Neuronal stem cell (in vitro differentiated cells): Measurements from ENCODE around the gene PDE6H.

Experiments
- DNase-seq: peaks from one replicate; pipeline ENCODE4 v3.0.0-alpha.2; 2013; ENCODE audit warnings: low spot score
- H2AFZ ChIP-seq: one replicate; pipeline ENCODE4 v1.6.1; 2013; ENCODE audit warnings: mild to moderate bottlenecking, low read length, inconsistent platforms
- H2AK5ac ChIP-seq: 2 replicates; pipeline ENCODE4 v1.6.1; 2013; ENCODE audit warnings: low read depth, mild to moderate bottlenecking, inconsistent platforms, low read length, moderate library complexity, mixed read lengths
- H2BK120ac ChIP-seq: 2 replicates; pipeline ENCODE4 v1.6.1; 2013; ENCODE audit warnings: low read depth, mild to moderate bottlenecking, inconsistent platforms, low read length, moderate library complexity, mixed read lengths
- H2BK12ac ChIP-seq: one replicate; pipeline ENCODE4 v1.6.1; 2013; ENCODE audit warnings: low read length, inconsistent platforms
- H2BK15ac ChIP-seq: 2 replicates; pipeline ENCODE4 v1.6.1; 2013; ENCODE audit warnings: mild to moderate bottlenecking, low read length, inconsistent platforms, mixed read lengths
- H2BK5ac ChIP-seq: one replicate; pipeline ENCODE4 v1.6.1; 2013; ENCODE audit warnings: inconsistent platforms, mild to moderate bottlenecking, low read length, moderate library complexity
- H3K14ac ChIP-seq: one replicate; pipeline ENCODE4 v1.6.1; 2013; ENCODE audit warnings: low read length, inconsistent platforms
- H3K18ac ChIP-seq: 2 replicates; pipeline ENCODE4 v1.6.1; 2013; ENCODE audit warnings: low read length, inconsistent platforms
- H3K23ac ChIP-seq: 2 replicates; pipeline ENCODE4 v1.6.1; 2013; ENCODE audit warnings: low read depth, mild to moderate bottlenecking, mixed read lengths, low read length, inconsistent platforms; ENCODE audit not compliant: poor library complexity
- H3K27ac ChIP-seq: replicated peaks from 3 replicates; pipeline ENCODE4 v1.5.1; 2013; ENCODE audit warnings: low read length, inconsistent platforms
- H3K27me3 ChIP-seq, 3 experiments: 2 replicates each; pipeline ENCODE4 v1.6.1; 2013; ENCODE audit warnings: low read length in 3 of 3, mild to moderate bottlenecking in 2 of 3, inconsistent platforms in 1 of 3, low read depth in 1 of 3, mixed read lengths in 1 of 3, moderate library complexity in 1 of 3; ENCODE audit not compliant: control insufficient read depth in 3 of 3, insufficient read depth in 3 of 3
- H3K36me3 ChIP-seq, 2 donors: replicated peaks in 1 of 2; 2 replicates each; pipeline ENCODE4 v1.6.1; 2013; ENCODE audit warnings: low read length in 2 of 2; ENCODE audit not compliant: control insufficient read depth in 2 of 2, insufficient read depth in 2 of 2
- H3K4ac ChIP-seq: 2 replicates; pipeline ENCODE4 v1.6.1; 2013; ENCODE audit warnings: inconsistent platforms, mild to moderate bottlenecking, low read length, moderate library complexity
- H3K4me1 ChIP-seq, 2 donors: 1 replicate in 1 of 2; 2 replicates in 1 of 2; pipeline ENCODE4 v1.6.1; 2013; ENCODE audit warnings: low read length in 2 of 2, low read depth in 1 of 2; ENCODE audit not compliant: control insufficient read depth in 2 of 2, insufficient read depth in 1 of 2
- H3K4me2 ChIP-seq: one replicate; pipeline ENCODE4 v1.6.1; 2013; ENCODE audit warnings: mild to moderate bottlenecking, low read length, inconsistent platforms; ENCODE audit not compliant: insufficient read depth, poor library complexity, severe bottlenecking
- H3K4me3 ChIP-seq, 2 donors: 2 replicates each; pipeline ENCODE4 v1.5.1; 2013; ENCODE audit warnings: low read length in 2 of 2, mild to moderate bottlenecking in 2 of 2, inconsistent platforms in 1 of 2, moderate library complexity in 1 of 2
- H3K79me1 ChIP-seq: one replicate; pipeline ENCODE4 v1.6.1; 2013; ENCODE audit warnings: low read depth, mild to moderate bottlenecking, inconsistent platforms, low read length, moderate library complexity
- H3K9ac ChIP-seq: one replicate; pipeline ENCODE4 v1.6.1; 2013; ENCODE audit warnings: mild to moderate bottlenecking, low read depth, low read length, inconsistent platforms; ENCODE audit not compliant: poor library complexity
- H3K9me3 ChIP-seq, 2 donors: replicated peaks in 1 of 2; 2 replicates each; pipeline versions ENCODE3 to v1.6.1; 2013; ENCODE audit warnings: low read length in 2 of 2, mild to moderate bottlenecking in 2 of 2, inconsistent platforms in 1 of 2, low read depth in 1 of 2, mixed read lengths in 1 of 2, moderate library complexity in 1 of 2; ENCODE audit not compliant: control insufficient read depth in 2 of 2, insufficient read depth in 1 of 2
- H4K8ac ChIP-seq: one replicate; pipeline ENCODE4 v1.6.1; 2013; ENCODE audit warnings: low read depth, mild to moderate bottlenecking, inconsistent platforms, low read length, moderate library complexity
- H4K91ac ChIP-seq: one replicate; pipeline ENCODE4 v1.6.1; 2013; ENCODE audit warnings: low read length, low read depth, mild to moderate bottlenecking, inconsistent platforms; ENCODE audit not compliant: poor library complexity
- WGBS, 2 donors: extraction: QIAGEN DNeasy Blood & Tissue Kit; methylation state at CpG; one replicate each; pipeline ENCODE4 v1.1.7; 2013; ENCODE audit warnings: missing lambda C conversion rate in 2 of 2, mixed read lengths in 1 of 2; ENCODE audit not compliant: insufficient read length in 2 of 2, insufficient replicate concordance in 1 of 2; ENCODE audit errors: extremely low coverage in 2 of 2; 5-methylcytosine and 5-hydroxymethylcytosine counted together

Gene PDE6H

GRCh38 chr12:15011162-15011561, 38.3 kb downstream of the PDE6H start:
- Histone ChIP-seq H2BK120ac (no peak overlapping the region), H3K4me1 (no peaks in the 10 kb centered on the region), H4K8ac (no peak overlapping the region), H3K4me2 (no peak overlapping the region), H3K4me3 (no peak overlapping the region), H4K91ac (no peak overlapping the region), H3K18ac (no peak overlapping the region), H2AFZ (no peak overlapping the region), H3K14ac (no peak overlapping the region), H2BK15ac (no peak overlapping the region), H2BK12ac (no peak overlapping the region), H3K9ac (no peak overlapping the region), H3K79me1 (no peaks in the 10 kb centered on the region), H2AK5ac (no peak overlapping the region), H3K4ac (no peak overlapping the region), H3K9me3 (no peaks in the 10 kb centered on the region), H3K27ac (no peak overlapping the region), H3K23ac (no peak overlapping the region), H3K27me3 (no peaks in the 10 kb centered on the region), H3K36me3 (no peaks in the 10 kb centered on the region), H2BK5ac (no peak overlapping the region)
- no peak for DNase-seq

GRCh38 chr12:15013634-15014179, 40.9 kb downstream of the PDE6H start:
- Histone ChIP-seq H3K4me3 (no peak overlapping the region), H2AFZ (no peak overlapping the region), H3K9me3 (no peaks in the 10 kb centered on the region), H3K4me2 (no peak overlapping the region), H3K79me1 (no peaks in the 10 kb centered on the region), H2AK5ac (no peak overlapping the region), H3K36me3 (no peaks in the 10 kb centered on the region), H2BK120ac (no peak overlapping the region), H2BK5ac (no peak overlapping the region), H3K27ac (no peak overlapping the region), H4K91ac (no peak overlapping the region), H3K18ac (no peak overlapping the region), H4K8ac (no peak overlapping the region), H2BK15ac (no peak overlapping the region), H3K4ac (no peak overlapping the region), H3K14ac (no peak overlapping the region), H3K4me1 (no peaks in the 10 kb centered on the region), H2BK12ac (no peak overlapping the region), H3K9ac (no peak overlapping the region), H3K27me3 (no peaks in the 10 kb centered on the region), H3K23ac (no peak overlapping the region)
- WGBS, 2 donors = no CpG with 5 or more reads among the region's 4 CpGs
- DNase-seq = no peak

DNA sequence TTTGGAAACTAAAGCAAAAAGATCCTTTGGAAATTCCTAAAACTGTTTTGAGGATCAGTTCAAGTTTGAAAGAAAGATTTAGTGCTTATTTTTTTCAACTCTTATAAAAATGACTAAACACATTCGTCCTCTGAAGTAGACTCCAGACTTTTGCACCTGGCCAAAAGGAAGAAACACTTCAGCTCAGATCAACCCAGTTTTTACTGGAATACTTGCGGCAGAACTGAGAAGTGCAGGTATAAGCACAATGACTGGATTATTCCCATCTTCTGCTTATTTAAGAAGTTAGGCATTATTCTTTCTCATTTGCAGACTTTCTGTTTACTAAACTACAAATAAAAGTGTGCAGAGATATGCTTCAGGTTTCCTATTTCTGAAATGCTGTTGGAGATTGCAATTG, 41.9 kb downstream of the PDE6H start:
- DNase-seq = no peak
- WGBS, 2 donors = no CpG with 5 or more reads among the region's 2 CpGs
- Histone ChIP-seq H3K18ac (no peak overlapping the region), H3K4ac (no peak overlapping the region), H4K91ac (no peak overlapping the region), H3K4me3 (no peak overlapping the region), H3K14ac (no peak overlapping the region), H3K36me3 (no peaks in the 10 kb centered on the region), H3K9me3 (no peaks in the 10 kb centered on the region), H3K4me2 (no peak overlapping the region), H2BK5ac (no peak overlapping the region), H3K23ac (no peak overlapping the region), H2BK15ac (no peak overlapping the region), H2BK12ac (no peak overlapping the region), H2AFZ (no peak overlapping the region), H3K79me1 (no peaks in the 10 kb centered on the region), H2BK120ac (no peak overlapping the region), H3K27me3 (no peaks in the 10 kb centered on the region), H2AK5ac (no peak overlapping the region), H3K9ac (no peak overlapping the region), H3K4me1 (no peaks in the 10 kb centered on the region), H3K27ac (no peak overlapping the region), H4K8ac (no peak overlapping the region)

DNA sequence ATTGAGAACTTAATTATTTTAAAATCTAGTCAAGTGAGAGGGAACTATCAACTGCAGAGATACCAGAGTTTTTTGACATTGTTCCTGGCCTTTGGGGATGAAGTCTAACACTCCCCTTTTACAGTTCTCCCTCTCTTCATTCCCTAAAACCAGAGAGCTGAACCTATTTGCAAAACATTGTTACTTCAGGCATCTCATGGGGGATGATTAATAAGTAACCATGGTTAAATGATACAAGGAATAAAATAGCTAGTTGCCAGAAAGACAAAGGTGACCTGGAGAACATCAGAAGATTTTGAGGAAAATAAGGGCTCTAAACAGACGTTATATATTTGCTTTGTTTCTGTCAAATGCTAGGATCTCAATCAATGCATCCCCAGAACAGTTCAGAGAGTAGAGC, 42.3 kb downstream of the PDE6H start:
- H3K4me2 ChIP-seq = no peak overlapping the region
- no peak overlapping the region for H4K91ac ChIP-seq
- H3K23ac ChIP-seq = no peak overlapping the region
- H3K18ac ChIP-seq = no peak overlapping the region
- H2BK15ac ChIP-seq = no peak overlapping the region
- no CpG with 5 or more reads among the region's 1 CpG for WGBS, 2 donors
- H3K36me3 ChIP-seq = no peaks in the 10 kb centered on the region
- H3K4ac ChIP-seq = no peak overlapping the region
- H2AK5ac ChIP-seq = no peak overlapping the region
- no peak overlapping the region for H3K4me3 ChIP-seq
- H3K9ac ChIP-seq = no peak overlapping the region
- H3K14ac ChIP-seq = no peak overlapping the region
- H2BK5ac ChIP-seq = no peak overlapping the region
- H2BK120ac ChIP-seq = no peak overlapping the region
- no peak overlapping the region for H4K8ac ChIP-seq
- no peaks in the 10 kb centered on the region for H3K79me1 ChIP-seq
- no peaks in the 10 kb centered on the region for H3K9me3 ChIP-seq
- no peak overlapping the region for H2BK12ac ChIP-seq
- H2AFZ ChIP-seq = no peak overlapping the region
- H3K27ac ChIP-seq = no peak overlapping the region
- H3K4me1 ChIP-seq = no peaks in the 10 kb centered on the region
- no peak for DNase-seq
- H3K27me3 ChIP-seq = no peaks in the 10 kb centered on the region
